ENCODE data around the gene DAP3. TPM values are rescaled to one million over a fixed set of nuclear protein-coding genes. Genes with fewer than 3 reads are reported as not detected.

The DAP3 gene
- total and polyA plus RNA-seq, 2 of the 13 experiments (the other 11 are each of a cell fraction or from before 2014, with no cell fraction given): 129 to 133 TPM

- peak; percentile 43; the same call in 1 of the 2 replicates for TF ChIP-seq PBX2 (CRISPR knock-in tag; IDR thresholded peaks at IDR 0.05)
- TF ChIP-seq ZMYM2 (CRISPR knock-in tag; IDR thresholded peaks at IDR 0.05): 0 out of 2 replicates have a peak, but pooled peaks have one; percentile 20
- TF ChIP-seq POLR2G (IDR thresholded peaks at IDR 0.05; ENCODE audit: low read depth, low read length): peak; percentile 94
- 0 out of 2 replicates have a peak, but pooled peaks have one; percentile 35 for TF ChIP-seq ZNF747 (CRISPR knock-in tag; IDR thresholded peaks at IDR 0.05; ENCODE audit: borderline replicate concordance)
- peak; percentile 41; the same call in 1 of the 2 replicates for TF ChIP-seq ELF3 (CRISPR knock-in tag; IDR thresholded peaks at IDR 0.05)
- TF ChIP-seq THRA (CRISPR knock-in tag; IDR thresholded peaks at IDR 0.05; ENCODE audit: borderline replicate concordance): 0 out of 2 replicates have a peak, but pooled peaks have one; percentile 19
- TF ChIP-seq CBFB (CRISPR knock-in tag; IDR thresholded peaks at IDR 0.05): peak; percentile 76; the same call in 1 of the 2 replicates
- TF ChIP-seq, protein P1, sequence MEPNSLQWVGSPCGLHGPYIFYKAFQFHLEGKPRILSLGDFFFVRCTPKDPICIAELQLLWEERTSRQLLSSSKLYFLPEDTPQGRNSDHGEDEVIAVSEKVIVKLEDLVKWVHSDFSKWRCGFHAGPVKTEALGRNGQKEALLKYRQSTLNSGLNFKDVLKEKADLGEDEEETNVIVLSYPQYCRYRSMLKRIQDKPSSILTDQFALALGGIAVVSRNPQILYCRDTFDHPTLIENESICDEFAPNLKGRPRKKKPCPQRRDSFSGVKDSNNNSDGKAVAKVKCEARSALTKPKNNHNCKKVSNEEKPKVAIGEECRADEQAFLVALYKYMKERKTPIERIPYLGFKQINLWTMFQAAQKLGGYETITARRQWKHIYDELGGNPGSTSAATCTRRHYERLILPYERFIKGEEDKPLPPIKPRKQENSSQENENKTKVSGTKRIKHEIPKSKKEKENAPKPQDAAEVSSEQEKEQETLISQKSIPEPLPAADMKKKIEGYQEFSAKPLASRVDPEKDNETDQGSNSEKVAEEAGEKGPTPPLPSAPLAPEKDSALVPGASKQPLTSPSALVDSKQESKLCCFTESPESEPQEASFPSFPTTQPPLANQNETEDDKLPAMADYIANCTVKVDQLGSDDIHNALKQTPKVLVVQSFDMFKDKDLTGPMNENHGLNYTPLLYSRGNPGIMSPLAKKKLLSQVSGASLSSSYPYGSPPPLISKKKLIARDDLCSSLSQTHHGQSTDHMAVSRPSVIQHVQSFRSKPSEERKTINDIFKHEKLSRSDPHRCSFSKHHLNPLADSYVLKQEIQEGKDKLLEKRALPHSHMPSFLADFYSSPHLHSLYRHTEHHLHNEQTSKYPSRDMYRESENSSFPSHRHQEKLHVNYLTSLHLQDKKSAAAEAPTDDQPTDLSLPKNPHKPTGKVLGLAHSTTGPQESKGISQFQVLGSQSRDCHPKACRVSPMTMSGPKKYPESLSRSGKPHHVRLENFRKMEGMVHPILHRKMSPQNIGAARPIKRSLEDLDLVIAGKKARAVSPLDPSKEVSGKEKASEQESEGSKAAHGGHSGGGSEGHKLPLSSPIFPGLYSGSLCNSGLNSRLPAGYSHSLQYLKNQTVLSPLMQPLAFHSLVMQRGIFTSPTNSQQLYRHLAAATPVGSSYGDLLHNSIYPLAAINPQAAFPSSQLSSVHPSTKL (CRISPR knock-in tag; IDR thresholded peaks at IDR 0.05): peak; percentile 55
- TF ChIP-seq, protein P2, sequence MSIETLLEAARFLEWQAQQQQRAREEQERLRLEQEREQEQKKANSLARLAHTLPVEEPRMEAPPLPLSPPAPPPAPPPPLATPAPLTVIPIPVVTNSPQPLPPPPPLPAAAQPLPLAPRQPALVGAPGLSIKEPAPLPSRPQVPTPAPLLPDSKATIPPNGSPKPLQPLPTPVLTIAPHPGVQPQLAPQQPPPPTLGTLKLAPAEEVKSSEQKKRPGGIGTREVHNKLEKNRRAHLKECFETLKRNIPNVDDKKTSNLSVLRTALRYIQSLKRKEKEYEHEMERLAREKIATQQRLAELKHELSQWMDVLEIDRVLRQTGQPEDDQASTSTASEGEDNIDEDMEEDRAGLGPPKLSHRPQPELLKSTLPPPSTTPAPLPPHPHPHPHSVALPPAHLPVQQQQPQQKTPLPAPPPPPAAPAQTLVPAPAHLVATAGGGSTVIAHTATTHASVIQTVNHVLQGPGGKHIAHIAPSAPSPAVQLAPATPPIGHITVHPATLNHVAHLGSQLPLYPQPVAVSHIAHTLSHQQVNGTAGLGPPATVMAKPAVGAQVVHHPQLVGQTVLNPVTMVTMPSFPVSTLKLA (IDR thresholded peaks at IDR 0.05): peak; percentile 35; the same call in 1 of the 2 replicates
- TF ChIP-seq, protein P3, sequence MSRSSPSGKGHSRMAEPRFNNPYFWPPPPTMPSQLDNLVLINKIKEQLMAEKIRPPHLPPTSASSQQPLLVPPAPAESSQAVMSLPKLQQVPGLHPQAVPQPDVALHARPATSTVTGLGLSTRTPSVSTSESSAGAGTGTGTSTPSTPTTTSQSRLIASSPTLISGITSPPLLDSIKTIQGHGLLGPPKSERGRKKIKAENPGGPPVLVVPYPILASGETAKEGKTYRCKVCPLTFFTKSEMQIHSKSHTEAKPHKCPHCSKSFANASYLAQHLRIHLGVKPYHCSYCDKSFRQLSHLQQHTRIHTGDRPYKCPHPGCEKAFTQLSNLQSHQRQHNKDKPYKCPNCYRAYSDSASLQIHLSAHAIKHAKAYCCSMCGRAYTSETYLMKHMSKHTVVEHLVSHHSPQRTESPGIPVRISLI (CRISPR knock-in tag; IDR thresholded peaks at IDR 0.05; ENCODE audit: borderline replicate concordance): peak; percentile 30; the same call in 1 of the 2 replicates
- TF ChIP-seq, protein P4, sequence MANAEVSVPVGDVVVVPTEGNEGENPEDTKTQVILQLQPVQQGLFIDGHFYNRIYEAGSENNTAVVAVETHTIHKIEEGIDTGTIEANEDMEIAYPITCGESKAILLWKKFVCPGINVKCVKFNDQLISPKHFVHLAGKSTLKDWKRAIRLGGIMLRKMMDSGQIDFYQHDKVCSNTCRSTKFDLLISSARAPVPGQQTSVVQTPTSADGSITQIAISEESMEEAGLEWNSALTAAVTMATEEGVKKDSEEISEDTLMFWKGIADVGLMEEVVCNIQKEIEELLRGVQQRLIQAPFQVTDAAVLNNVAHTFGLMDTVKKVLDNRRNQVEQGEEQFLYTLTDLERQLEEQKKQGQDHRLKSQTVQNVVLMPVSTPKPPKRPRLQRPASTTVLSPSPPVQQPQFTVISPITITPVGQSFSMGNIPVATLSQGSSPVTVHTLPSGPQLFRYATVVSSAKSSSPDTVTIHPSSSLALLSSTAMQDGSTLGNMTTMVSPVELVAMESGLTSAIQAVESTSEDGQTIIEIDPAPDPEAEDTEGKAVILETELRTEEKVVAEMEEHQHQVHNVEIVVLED (CRISPR knock-in tag; IDR thresholded peaks at IDR 0.05; ENCODE audit: borderline replicate concordance): peak; percentile 72; the same call in 1 of the 2 replicates
- 0 out of 2 replicates have a peak, but pooled peaks have one; percentile 46 for TF ChIP-seq HES4 (CRISPR knock-in tag; IDR thresholded peaks at IDR 0.05; ENCODE audit: borderline replicate concordance)
Measured at GRCh38 chr1:155745284-155746228, 56.7 kb downstream of the DAP3 start (continued).
